Lung microvascular endothelial cell (primary cell): ENCODE measurements around the gene ACAN. TPM values are rescaled to one million over a fixed set of nuclear protein-coding genes. Genes with fewer than 3 reads are reported as not detected.

Source experiments
- DNase-seq, 2 donors: peaks; one replicate each; pipeline versions ENCODE4 v3.0.0 to v3.0.0-alpha.2; 2010; ENCODE audit warnings: low read depth in 2 of 2
- total RNA-seq: library from RNA; depleted of rRNA; stranded (reverse); fragments of >200 nt; gene quantifications from 2 replicates; pipeline ENCODE4 v1.2.1, GENCODE V29; 2014

ACAN gene
- total RNA-seq, result not detected in 2 replicates

DNA sequence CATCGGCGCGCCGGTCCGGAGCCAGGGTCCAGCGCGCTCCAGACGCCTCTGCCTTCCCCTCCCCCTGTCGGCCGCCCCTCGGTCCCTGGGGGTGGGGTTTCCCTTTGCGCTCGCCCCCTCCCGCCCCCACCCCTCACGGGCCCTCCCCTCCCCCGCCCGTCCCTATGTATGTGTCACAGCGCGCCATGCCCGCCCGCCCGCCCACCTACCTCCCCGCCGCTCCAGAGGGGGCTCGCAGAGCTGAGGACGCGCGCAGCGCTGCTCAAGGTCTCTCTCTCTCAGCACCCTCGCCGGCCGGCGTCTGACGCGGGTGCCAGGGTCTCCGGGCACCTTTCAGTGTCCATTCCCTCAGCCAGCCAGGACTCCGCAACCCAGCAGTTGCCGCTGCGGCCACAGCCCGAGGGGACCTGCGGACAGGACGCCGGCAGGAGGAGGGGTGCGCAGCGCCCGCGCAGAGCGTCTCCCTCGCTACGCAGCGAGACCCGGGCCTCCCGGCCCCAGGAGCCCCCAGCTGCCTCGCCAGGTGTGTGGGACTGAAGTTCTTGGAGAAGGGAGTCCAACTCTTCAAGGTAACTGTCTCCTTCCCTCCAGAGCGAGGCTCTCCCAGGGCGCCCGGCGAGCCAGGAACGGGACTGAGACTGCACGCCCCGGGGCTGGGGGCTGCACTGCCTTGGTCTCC lies at the start of gene ACAN:
ACAN (plus strand) TSS at position 196 of the 679 bp plus-strand sequence. CDS start 32,771 bp downstream, outside the sequence.
- DNase-seq, result no peak

DNA sequence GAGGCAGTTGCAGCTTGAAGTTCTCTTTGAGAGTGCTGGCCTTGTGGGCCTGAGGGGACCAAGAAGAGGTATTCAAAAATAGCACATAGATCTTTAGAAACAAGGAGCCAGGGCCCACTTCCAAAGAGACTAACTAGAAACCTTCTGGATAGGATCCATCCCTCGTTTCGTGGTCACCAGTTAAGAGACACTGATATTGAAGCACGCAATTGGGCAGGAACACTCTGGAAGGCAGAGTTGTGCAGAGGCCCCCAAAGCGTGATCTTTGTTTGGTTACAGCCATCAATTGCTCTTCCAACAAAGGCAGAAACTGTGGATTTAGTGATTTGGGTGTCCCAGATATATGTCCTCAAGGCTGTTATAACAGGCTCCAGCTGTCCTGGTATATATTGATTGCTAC lies 46.7 kb upstream of the ACAN start:
- no peak for DNase-seq

DNA sequence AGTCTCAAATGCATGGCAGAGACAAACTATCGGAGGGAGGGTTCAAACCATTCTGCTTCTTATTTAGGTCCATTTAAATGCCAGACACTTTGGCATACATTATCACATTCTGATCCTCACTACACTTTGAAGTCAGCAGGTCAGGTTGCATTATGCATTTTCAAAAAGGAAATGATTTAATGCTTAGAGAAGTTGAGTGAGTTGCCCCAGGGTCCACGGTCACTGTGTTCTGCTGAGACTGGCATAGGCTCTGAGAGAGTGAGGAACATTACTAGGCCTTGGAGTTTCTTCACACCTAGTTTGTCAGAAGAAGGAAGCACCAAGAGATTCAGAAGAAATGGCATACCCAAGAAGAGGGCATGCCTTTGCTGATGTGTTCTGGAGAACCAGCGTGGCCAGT lies 46.3 kb upstream of the ACAN start:
- DNase-seq, result no peak

DNA sequence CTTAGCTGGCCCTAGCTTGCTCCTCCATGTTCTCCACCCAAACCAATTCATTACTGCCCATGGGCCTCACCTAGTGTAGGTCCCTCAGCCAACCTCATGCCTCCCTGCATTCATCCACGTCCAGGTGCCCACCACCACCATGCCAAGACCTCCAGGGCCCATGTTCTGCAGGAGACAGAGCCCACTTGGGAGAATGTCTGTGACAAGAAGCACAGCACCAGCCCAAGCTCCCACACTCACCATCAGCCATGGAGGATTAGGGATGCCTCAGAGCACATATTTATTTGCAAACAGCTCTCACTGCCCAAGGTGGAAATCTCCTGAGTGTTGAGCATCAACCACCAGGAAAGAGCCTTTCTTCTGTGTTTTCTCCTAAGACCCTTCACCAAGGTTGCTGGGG lies 43.4 kb upstream of the ACAN start:
- DNase-seq, result no peak

DNA sequence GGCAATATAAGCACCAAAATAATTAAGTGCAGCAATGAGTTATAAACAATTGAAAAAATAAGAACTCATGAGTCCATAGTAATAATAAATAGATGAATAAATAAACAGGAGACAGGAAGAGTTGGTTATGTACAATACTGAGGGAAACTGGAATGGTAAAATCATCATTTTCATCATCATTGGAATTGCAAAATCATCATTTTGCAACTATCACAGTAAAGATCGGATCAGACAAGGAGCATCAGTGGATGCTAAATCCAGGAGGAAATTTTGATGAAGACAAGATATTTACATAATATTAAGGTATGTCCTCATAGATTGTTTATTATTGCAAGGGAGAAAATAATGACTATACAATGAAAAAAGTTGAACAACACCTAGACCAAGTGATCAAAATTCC lies 38.8 kb upstream of the ACAN start:
- no peak for DNase-seq

DNA sequence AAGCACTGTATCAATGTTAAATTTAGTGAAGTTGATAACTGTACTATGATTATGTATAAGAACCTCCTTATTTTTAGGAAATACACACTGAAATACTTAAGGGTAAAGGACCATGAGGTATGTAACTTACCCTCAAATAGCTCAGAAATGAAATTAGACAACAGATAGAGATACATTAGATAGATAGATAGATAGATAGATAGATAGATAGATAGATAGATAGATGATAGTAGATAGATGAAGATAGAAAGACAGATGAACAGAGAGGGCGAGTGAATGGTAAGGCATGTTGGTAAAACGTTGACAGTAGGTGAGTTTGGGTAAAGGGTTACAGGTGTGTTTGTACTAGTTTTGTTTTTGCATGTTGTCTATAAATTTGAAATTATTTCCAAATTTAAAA lies 38.0 kb upstream of the ACAN start:
- DNase-seq, result no peak

DNA sequence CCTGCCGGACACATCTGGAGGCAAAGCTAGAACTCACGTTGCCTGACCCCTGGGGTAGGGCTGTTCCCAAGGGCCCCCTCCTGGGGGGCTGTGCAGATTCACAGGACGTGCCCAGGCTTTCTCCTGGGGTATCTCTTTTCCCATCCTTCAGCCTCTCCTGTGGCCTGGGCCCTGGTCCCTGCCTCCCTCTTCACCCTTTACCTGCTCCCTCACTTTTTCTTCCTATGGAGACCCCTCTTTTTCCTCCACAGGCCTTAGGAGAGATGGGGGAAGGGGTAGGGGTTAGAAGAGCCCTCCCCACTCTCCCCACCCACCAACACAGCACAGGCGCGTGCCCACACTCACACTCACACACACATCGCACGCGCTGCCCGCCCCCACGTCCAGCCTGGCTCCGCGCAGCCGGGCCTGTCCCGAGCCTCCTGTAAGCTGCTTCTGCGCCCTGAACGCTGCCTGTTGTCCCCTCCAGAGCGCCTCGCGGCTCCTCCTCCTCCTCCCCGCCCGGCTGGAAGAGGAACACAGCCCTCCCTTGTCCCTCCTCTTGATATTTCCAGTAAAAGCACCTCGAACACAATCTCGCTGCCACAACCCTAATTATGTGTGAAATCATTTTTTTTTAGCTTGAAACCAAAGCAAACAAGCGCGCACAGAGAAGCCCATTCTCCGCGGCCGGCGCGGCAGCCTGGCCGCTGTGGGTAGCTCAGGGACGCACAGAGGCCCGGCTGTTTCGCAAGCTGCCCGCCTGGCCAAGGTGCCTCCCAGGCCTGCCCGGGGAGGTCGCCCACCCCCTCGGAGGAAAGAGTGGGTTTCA lies 33.9 kb upstream of the ACAN start:
- DNase-seq, result peak in 1 of 2 donors; percentile 4

DNA sequence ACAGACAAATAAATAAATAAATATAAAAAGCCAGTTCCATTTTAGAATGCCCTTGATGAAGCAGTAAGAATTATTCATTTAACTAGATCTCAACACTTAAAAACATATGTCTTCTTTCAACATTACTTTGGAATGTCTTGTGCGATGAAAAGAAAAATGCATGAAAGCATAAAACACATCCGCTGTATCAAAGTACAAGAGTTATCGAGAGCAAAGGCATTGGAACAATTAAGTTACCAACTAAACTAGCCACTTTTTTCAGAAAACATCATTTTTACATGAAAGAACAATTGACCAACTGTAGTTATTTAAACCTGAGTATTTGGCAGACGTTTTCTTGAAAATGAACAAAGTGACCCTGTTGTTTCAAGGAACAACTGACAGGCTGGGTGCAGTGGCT lies 27.5 kb upstream of the ACAN start:
- no peak for DNase-seq

DNA sequence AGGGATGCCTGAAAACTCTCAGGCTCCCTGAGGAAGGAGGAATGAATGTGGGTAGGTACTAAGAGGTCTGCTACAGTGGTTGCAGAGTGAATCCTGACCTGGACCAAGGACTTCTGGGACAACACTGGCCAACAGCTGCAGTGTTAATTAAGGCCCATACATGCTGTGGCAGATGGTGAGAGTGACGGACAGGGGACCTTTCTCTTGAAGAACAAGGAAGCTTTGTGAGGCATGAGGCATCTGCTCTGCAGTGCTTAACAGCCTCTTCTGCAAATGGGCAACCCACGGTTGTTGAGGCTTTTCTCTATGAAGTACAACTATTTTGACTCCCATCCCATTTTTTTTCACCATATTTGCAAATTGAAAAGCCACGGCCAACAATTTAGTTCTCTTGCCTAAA lies 26.6 kb upstream of the ACAN start:
- DNase-seq, result no peak

DNA sequence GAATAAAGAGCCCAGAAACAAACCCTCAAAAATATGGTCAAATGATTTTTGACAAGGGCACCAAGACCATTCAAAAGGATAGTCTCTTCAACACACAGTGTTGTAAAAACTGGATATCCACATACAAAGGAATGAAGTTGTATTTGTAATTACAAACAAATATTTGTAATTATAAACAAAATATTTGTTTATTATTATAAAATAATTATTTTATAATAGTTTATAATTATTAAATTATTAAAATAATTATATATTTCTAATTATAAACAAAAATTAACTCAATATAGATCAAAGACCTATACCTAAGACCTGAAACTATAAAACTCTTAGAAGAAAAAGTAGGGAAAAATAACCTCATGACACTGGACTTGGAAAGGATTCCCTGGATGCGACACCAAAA lies 23.3 kb upstream of the ACAN start:
- DNase-seq, result no peak

DNA sequence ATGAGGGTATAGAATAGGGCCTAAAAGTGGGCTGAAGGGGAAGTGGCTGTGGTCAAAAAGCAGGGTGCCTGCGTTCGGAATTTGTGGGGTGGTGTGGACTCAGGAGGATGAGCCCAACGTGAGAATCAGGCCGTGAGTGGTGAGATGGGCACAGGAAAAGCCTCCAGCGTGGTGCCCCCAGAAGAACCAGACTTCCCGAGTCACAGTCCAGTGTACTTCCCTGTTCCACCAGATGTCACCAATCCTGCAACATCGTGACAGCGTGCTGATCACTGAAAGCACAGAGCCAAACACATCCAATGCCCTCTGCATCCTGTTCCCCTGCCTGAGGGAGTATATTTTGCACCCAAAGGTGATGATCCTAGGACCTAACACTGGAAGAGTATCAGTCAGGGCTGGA lies 20.8 kb upstream of the ACAN start:
- no peak for DNase-seq

DNA sequence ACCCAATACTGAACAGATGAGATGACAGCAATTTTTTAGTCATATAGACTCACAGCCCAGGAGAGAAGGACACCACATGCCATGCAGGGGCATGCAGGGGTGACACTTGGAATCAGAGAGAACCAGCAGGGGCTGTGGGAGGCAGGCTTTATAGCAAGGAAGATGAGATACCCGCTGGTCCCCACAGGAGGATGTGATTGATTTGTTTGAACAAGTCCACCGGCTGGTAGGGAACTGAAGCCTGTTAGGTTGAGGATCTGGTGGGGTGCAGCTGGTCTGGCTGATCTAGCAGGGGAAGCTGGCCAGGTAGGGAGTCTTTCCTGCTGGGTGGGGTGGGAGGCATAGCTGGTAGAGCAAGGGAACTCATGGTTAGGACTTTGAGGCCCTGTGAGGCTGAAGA lies 18.0 kb upstream of the ACAN start:
- no peak for DNase-seq

DNA sequence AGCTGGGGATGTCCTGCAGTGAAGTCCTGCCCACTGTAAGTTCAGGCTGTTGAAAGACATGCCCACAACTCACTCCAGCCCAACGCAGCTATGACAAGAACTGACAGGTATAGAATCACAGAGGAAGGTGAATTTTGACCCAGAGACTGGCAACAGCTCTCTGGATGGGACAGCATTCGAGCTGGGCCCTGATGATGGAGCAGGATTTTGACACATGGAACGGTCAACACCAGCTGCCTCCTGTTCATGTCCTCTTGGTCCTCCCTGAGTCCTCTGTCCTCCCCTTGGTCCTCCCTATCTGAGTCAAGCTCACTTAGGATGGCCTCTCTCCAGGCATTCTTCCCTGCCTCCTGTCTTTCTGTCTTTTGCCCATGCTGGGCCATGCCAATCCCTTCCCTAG lies 15.2 kb upstream of the ACAN start:
- DNase-seq, result no peak

DNA sequence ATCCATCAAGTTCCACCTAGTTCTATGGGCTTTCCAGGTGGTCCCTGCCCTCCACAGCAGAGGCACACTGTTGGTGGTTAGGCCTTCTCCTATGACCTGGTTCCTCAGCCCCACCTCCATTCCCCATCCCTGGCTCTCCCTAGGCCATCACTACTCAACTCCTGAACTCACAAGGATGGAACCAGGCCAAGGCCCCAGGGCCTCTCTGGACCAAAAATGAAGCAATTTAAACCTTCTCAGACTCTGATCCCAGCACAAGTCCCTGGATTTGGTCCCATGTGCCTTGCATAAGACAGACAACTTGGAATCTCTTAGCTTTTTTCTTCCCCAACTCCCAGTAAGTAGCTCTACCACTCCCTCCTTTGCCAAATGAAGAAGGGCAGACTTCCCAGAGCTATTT lies 14.4 kb upstream of the ACAN start:
- DNase-seq, result no peak

DNA sequence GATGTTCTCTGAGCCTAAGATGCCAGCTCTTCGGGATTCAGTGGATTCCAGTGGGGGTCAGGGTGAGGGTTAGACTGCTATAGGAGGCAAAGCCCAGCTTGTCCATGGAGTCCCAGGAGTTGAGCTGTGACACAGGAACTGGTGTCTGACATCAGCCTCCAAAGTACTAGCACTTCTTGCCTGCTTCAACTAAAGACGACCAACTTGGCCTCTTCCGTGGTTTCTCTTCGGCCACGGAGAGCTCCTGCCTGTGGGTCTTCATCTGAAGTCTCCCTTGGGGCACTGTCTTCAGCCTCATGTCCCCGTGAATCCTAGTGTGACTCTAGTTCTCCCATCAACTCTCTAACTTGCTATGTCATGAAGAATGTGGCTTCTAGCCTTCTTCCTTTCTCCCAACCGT lies 12.8 kb upstream of the ACAN start:
- no peak for DNase-seq

DNA sequence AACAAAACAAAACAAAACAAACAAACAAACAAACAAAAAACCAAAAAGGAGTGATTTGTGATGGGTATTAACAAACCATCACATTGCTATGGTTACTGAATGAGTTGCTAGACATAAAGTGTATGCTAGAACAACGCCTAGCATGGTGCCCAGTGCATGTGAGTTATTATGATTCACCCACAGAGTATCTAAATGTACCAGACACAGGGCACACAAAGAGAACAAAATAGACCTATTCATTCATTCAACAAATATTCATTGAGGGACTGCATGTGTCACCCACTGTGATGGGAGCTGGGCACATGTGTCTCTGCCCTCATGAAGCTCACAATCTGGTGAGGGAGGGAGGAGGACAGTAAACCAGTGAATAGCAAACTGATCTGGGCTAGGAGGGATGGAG lies 11.6 kb upstream of the ACAN start:
- DNase-seq, result no peak

DNA sequence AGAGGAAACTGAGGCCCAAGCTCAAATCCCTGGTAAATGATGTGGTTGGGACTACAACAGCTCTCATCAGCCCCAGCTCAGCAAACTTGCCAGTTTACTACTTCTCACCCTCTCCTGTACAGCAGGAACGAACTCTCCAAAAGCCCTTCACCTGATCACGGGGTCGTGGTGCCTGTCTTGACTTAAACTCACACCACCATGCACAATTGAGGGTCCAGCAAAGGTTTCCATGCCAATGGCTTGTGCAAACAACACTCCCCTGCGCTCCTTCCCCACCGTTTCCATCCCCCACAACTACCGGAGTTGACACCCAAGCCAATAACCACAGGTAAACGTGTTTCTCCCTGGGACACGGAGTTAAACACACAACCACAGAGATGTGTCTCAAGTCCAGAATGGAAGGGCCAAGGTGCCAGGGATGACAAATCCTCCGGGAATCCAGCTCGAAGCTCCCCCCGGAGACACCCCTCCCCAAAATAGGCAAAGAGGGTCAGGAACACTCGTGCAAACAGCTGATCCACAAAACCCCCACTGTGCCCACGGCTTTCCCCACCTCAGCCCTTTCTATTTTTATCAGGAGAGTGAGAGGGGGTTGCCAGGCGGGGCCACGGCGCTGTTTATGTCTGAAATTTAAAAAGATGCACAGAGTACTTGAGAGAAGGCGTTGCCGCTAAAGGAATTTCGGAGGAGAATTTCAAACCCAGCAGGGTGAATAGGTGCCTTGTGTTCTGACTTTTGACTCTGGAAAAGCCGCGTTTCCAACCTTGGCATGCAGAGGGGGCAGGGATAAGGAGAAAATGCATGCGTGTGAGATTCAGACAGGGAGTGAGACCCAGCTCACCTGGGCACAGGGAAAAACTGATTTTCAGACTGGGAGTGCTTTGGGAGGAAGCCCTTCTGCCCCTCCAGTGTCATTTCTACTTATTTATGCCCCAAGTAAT lies 10.6 kb upstream of the ACAN start:
- no peak for DNase-seq

DNA sequence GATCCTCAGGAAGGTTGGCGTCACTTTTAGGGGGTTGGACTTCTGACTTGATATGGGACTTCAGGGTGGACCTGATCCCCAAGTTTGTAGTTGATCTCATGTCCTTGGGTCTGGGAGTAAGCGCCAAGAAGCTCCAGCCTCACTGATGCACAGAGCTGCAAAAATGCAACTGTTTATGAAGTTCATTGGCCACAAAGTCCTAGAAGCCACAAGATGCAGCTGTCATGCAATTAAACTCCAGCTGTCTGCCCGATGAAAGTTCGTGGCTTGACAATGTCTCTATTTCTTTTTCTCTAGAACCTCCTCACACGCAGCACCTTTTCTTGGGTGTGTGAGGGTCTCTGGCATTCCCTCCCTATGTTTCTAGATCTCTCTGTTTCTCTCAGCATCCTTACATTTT lies 9.2 kb upstream of the ACAN start:
- DNase-seq, result no peak

DNA sequence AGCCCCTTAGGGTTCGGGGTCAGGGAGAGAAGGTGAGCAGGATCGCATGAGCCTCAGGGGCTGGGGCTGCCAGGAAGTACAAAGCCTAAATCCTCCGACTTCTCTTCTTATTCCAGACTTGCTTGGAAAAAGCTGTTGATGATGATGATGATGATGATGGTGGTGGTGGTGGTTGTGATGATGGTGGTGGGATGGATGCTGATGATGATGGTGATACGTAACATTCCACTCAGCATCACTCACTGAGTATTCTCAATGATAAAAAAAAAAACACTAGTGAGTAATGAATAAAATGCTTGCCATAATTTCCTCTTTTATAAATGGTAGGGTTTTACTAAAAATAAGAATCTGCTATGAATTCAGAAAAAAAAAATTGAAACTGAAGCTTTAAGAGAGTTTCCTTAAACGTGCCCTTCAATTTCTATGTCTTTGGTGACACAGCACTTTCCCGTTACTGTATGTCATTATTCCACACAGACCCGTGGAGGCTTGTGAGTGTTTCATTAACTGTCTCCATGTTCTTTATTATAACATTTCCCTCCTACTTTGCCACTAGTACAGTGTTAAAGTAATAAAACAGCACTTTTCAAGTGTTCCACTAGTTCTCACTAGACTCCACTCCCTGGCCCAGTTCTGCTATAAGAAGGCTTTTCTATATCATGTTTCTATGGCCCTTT lies 5.4 kb upstream of the ACAN start:
- DNase-seq, result no peak

DNA sequence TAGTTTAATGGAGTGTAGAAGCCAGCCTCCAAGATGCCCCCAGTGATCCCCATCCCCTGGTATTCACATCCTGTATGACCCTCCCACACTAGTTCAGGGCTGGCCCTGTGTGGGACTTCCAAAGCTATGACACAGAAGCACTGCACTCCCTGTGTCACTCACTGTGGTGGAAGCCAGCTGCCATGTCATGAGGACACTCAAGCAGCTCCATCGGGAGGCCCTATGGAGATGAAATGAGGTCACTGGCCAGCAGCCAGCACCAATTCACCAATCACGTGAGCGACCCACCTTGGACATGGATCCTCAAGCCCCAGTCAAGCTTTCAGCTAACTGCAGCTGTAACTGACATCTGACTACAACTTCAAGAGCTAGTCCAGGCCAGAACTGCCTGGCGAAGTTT lies 3.9 kb upstream of the ACAN start:
- DNase-seq, result no peak

DNA sequence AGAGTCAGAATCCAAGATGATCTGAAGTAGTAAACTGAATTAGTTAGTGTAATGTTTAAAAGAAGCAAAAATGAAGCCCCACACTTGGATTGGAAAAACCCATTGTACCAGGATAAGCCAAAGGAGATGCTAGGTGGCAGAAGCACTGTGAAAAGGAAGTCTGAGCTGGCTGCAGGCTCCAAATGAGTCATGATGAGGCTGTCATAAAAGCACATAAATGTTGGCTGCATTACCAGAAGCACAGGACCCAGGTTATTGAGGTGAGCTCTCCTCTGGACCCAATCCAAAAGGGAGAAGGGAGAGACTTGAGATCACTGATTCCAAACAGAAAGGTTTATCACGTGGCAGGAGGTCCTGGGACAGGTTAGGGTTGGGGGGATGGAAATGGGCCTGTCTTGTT lies 3.2 kb upstream of the ACAN start:
- peak in 1 of 2 donors; percentile 22 for DNase-seq

DNA sequence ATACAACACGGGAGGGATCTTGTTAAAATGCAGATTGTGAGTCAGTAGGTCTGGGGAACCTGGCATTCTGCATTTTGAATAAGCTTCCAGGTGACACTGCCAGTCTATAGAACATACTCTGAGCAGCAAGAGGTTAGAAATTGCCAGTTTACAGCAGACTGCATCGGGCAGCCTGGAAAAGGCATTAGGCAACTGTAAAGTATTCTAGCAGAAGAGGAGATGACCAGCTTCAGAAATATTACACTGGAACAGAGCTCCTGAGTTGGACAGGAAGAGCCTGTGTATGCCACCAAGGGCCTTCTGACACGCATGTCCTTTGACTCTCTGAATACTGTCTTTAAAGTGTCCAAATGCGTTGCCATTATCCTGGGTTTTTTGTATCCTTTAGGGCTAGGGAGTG lies 2.5 kb upstream of the ACAN start:
- no peak for DNase-seq
